HFF-Myc (cell line): ENCODE results near the gene AFF3.
A peak's percentile ranks its signal among the peaks of the same experiment; 100 is the strongest.

Experiments
- DNase-seq: peaks from one replicate; pipeline ENCODE4 v3.0.0-alpha.2; 2011; ENCODE audit warnings: low read depth; ENCODE audit errors: extremely low read depth
- H3K4me3 ChIP-seq: replicated peaks from 2 replicates; pipeline ENCODE4 v1.5.1; 2011; ENCODE audit warnings: low read depth, mild to moderate bottlenecking, control low read depth, low read length
- TF ChIP-seq, protein P1 (sequence below): IDR thresholded peaks from 2 replicates; pipeline ENCODE4 v1.5.1; 2012; ENCODE audit warnings: mild to moderate bottlenecking, low read depth, low read length, control low read depth; ENCODE audit errors: missing control alignments

Gene AFF3

DNA sequence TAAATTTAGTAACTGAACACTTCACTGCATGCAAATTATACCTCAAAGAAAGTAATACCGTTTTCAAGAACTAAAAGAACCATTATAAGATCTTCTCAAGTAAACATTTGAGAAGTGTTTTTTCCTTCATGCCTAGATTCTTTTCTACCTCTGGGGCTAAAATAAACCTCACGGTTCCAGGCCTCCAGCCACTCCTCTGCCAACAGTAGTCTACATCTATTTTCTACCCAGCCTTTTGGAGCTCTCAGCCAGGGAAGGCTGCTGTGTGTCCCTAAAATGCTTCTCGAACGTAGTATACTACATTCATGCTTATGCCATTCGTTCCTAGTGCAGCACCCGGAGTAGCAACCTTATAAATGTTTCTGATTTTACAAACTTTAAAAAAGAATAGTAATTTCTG lies 219.7 kb downstream of the AFF3 start:
- DNase-seq = no peak
- TF ChIP-seq, protein P1, sequence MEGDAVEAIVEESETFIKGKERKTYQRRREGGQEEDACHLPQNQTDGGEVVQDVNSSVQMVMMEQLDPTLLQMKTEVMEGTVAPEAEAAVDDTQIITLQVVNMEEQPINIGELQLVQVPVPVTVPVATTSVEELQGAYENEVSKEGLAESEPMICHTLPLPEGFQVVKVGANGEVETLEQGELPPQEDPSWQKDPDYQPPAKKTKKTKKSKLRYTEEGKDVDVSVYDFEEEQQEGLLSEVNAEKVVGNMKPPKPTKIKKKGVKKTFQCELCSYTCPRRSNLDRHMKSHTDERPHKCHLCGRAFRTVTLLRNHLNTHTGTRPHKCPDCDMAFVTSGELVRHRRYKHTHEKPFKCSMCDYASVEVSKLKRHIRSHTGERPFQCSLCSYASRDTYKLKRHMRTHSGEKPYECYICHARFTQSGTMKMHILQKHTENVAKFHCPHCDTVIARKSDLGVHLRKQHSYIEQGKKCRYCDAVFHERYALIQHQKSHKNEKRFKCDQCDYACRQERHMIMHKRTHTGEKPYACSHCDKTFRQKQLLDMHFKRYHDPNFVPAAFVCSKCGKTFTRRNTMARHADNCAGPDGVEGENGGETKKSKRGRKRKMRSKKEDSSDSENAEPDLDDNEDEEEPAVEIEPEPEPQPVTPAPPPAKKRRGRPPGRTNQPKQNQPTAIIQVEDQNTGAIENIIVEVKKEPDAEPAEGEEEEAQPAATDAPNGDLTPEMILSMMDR = no peak
- H3K4me3 ChIP-seq = no peak overlapping the region

DNA sequence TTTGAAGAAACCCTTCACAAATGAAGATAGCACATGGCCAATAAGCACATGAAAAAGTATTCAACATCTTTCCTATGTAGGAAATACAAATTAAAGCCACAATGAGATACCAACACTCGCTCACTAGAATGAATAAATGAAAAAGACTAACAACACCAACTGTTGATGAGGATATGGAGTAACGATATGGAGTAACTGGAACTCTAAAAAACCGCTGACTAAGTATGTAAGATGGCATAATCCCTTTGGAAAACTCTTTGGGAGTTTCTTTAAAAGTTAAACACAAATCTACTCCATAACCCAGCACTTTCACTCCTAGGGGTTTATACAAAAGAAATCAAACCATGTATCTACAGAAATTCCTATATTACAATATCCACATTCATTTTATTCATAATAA lies 220.5 kb downstream of the AFF3 start:
- TF ChIP-seq, protein P1 = no peak
- DNase-seq = no peak
- no peak overlapping the region for H3K4me3 ChIP-seq

DNA sequence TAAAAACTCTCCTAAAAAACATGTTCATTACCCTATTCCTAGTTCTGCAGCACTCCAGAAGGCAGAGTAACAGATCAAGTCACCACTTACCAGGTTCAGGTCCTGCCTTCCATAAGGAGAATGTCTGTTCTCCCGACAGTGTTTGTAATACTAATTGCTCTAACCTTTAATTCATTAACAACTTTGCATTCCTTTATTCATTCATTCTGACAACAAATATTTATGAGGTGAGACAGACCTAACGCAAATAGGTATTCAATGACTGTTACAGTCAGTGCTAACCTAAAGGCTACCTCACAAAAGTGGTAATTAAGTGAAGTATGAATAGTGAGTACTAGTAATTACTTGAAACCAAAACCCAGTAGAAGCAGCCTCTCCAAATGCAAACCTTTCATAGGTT lies 224.0 kb downstream of the AFF3 start:
- H3K4me3 ChIP-seq = no peak overlapping the region
- TF ChIP-seq, protein P1 = no peak
- no peak for DNase-seq

DNA sequence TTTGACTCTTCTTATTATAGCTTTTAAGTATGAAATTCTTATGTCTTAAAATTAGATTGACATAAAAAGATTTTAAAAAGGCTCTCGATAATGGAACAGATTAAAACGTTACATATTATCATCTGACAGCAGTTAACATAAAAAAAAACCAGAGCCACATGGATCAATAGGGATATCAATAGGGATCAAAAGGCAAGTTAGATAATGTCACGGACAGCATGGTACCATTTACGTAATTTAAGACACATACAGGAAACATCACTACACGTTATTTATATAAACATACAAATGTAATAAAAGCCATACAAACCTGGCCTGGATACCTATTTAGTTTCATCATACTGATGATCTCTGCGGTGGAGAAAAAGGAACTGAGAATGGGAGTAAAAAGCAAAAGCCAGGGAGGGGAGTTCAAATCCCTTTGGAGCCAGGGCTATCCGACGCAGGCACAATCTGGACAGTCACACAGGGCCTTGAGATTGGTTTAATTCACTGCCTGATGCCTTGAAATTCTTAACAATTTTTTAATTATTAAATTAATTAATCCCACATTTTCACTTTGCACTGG lies 227.2 kb downstream of the AFF3 start:
- no peak for DNase-seq
- no peak overlapping the region for H3K4me3 ChIP-seq
- TF ChIP-seq, protein P1 = no peak

GRCh38 chr2:99911736-99912135 lies 230.7 kb downstream of the AFF3 start:
- DNase-seq = peak; percentile 12
- TF ChIP-seq, protein P1 = no peak
- no peak overlapping the region for H3K4me3 ChIP-seq

- TF ChIP-seq, protein P1 = no peak
Measured at GRCh38 chr2:99910902-99911301, 231.5 kb downstream of the AFF3 start.

GRCh38 chr2:99905636-99906035 lies 236.8 kb downstream of the AFF3 start:
- no peak for DNase-seq
- TF ChIP-seq, protein P1 = no peak

More at GRCh38 chr2:99910902-99911301, 231.5 kb downstream of the AFF3 start:
- H3K4me3 ChIP-seq = no peak overlapping the region
- no peak for DNase-seq

More at GRCh38 chr2:99905636-99906035, 236.8 kb downstream of the AFF3 start:
- H3K4me3 ChIP-seq = no peak overlapping the region
